ENCODE measurements around the gene ANTXR1. TPM values are rescaled to one million over a fixed set of nuclear protein-coding genes. Genes with fewer than 3 reads are reported as not detected.

Gene ANTXR1
- total RNA-seq, 1 experiment from 2014 or later: 48.3 TPM

DNA sequence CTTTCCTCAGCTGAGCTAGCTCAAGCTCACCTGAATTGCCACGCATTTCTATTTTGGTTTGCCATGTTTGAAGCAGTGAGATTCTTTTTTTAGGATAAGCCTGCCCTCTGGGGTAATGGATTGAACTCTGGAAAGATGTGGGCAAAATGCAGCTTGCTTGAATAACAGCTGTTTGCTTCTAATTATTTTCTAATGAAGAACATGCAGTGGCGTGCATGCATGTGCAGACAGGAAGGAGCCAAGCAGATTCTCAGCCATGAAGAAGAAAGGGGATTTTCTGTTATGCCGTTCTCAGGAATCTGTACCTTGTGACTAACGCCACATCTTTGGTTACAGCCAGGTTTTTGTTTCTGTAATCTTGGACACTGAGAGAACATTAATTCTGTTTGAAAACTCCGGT, 171.2 kb downstream of the ANTXR1 start:
- Histone ChIP-seq H3K27ac (no peak overlapping the region), H3K9me3 (ENCODE audit: insufficient read depth, low read depth) (no peaks in the 10 kb centered on the region), H3K4me2 (no peak overlapping the region), H3K9me2 (ENCODE audit: insufficient read depth) (no peaks in the 10 kb centered on the region), H3K4me3 (no peak overlapping the region), H3K36me3 (ENCODE audit: low read depth) (no peaks in the 10 kb centered on the region), H3K79me2 (ENCODE audit: low read depth) (no peaks in the 10 kb centered on the region), H2AFZ (no peak overlapping the region), H4K20me1 (ENCODE audit: insufficient read depth) (no peaks in the 10 kb centered on the region), H3K4me1 (replicated peaks; ENCODE audit: insufficient read depth) (no peaks in the 10 kb centered on the region), H3K27me3 (ENCODE audit: insufficient read depth, low read depth) (no peaks in the 10 kb centered on the region), H3F3A (ENCODE audit: insufficient read depth, low read depth) (no peaks in the 10 kb centered on the region)
- ChIA-PET POLR2A (ENCODE audit: unreplicated experiment) (no interaction called here), CTCF (no interaction called here)
- BruUV-seq (replicated peaks): no TSS peak
- intact Hi-C loops (cut with micrococcal nuclease; ENCODE audit: unreplicated experiment): no loop called here
- DNase-seq: no peak
- no peak for TF ChIP-seq EZH2 (IDR thresholded peaks at IDR 0.05; ENCODE audit: low read depth)
- TF ChIP-seq, protein P1, sequence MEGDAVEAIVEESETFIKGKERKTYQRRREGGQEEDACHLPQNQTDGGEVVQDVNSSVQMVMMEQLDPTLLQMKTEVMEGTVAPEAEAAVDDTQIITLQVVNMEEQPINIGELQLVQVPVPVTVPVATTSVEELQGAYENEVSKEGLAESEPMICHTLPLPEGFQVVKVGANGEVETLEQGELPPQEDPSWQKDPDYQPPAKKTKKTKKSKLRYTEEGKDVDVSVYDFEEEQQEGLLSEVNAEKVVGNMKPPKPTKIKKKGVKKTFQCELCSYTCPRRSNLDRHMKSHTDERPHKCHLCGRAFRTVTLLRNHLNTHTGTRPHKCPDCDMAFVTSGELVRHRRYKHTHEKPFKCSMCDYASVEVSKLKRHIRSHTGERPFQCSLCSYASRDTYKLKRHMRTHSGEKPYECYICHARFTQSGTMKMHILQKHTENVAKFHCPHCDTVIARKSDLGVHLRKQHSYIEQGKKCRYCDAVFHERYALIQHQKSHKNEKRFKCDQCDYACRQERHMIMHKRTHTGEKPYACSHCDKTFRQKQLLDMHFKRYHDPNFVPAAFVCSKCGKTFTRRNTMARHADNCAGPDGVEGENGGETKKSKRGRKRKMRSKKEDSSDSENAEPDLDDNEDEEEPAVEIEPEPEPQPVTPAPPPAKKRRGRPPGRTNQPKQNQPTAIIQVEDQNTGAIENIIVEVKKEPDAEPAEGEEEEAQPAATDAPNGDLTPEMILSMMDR (conservative IDR thresholded peaks at IDR 0.05): no peak

DNA sequence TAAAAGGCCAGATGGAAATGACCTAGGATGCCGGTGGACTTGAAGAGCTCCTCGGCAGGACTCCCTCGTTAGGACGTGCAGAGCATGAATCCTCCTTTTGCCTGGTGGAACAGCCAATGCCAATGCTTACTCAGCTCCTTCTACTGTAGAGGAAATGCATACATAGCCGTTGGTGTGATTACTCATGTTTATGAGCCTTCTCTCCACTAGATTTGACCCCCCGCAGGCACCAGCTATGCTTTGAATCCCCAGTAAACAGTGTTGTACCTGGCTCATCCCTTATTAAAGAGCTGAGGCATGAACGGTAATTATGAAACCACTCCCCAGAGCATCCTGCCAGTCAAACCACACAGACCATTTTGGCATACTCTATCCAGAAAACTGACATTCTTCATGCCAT, 172.8 kb downstream of the ANTXR1 start:
- intact Hi-C loops (cut with micrococcal nuclease; ENCODE audit: unreplicated experiment): no loop called here
- Histone ChIP-seq H3K4me3 (no peak overlapping the region), H2AFZ (no peak overlapping the region), H3F3A (ENCODE audit: insufficient read depth, low read depth) (no peaks in the 10 kb centered on the region), H3K4me2 (no peak overlapping the region), H3K27ac (no peak overlapping the region), H3K9me2 (ENCODE audit: insufficient read depth) (no peaks in the 10 kb centered on the region), H3K9me3 (ENCODE audit: insufficient read depth, low read depth) (no peaks in the 10 kb centered on the region), H3K79me2 (ENCODE audit: low read depth) (no peaks in the 10 kb centered on the region), H3K27me3 (ENCODE audit: insufficient read depth, low read depth) (no peaks in the 10 kb centered on the region), H4K20me1 (ENCODE audit: insufficient read depth) (no peaks in the 10 kb centered on the region), H3K4me1 (replicated peaks; ENCODE audit: insufficient read depth) (no peaks in the 10 kb centered on the region), H3K36me3 (ENCODE audit: low read depth) (no peaks in the 10 kb centered on the region)
- CTCF ChIA-PET: no interaction called here
- no TSS peak for BruUV-seq (replicated peaks)
- POLR2A ChIA-PET (ENCODE audit: unreplicated experiment): no interaction called here
- TF ChIP-seq, protein P1 (conservative IDR thresholded peaks at IDR 0.05): no peak
- no peak for TF ChIP-seq EZH2 (IDR thresholded peaks at IDR 0.05; ENCODE audit: low read depth)
- DNase-seq: no peak

DNA sequence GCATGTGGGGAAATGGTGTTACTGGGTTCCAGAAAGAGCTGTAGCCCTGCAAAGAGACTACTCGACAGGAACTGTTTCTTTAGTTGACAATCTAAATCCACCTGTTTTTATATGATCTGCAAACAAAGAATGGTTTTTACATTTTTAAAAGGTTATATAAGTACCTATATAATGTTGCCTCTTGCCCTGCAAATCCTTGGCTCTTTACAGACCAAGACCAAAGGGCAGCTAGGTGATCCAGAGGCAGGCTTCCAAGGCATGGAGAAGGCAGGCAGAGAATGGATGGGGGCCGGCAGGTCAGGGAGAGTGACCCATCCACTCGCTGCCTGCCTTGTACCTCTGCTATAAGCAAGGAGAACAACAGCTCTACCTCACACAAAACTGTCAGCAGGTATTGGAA, 173.6 kb downstream of the ANTXR1 start:
- DNase-seq: no peak
- Histone ChIP-seq H3K79me2 (ENCODE audit: low read depth) (no peaks in the 10 kb centered on the region), H3K9me3 (ENCODE audit: insufficient read depth, low read depth) (no peaks in the 10 kb centered on the region), H3K4me2 (no peak overlapping the region), H3K27ac (no peak overlapping the region), H3F3A (ENCODE audit: insufficient read depth, low read depth) (no peaks in the 10 kb centered on the region), H4K20me1 (ENCODE audit: insufficient read depth) (no peaks in the 10 kb centered on the region), H3K36me3 (ENCODE audit: low read depth) (no peaks in the 10 kb centered on the region), H3K9me2 (ENCODE audit: insufficient read depth) (no peaks in the 10 kb centered on the region), H3K4me1 (replicated peaks; ENCODE audit: insufficient read depth) (no peaks in the 10 kb centered on the region), H3K27me3 (ENCODE audit: insufficient read depth, low read depth) (no peaks in the 10 kb centered on the region), H2AFZ (no peak overlapping the region), H3K4me3 (no peak overlapping the region)
- ChIA-PET CTCF (no interaction called here), POLR2A (ENCODE audit: unreplicated experiment) (interaction anchor here (0.5 kb wide), 1 partner anchor 104 kb away, joined by 8 read pairs; no protein-coding TSS in a partner anchor)
- intact Hi-C loops (cut with micrococcal nuclease; ENCODE audit: unreplicated experiment): no loop called here
- TF ChIP-seq, protein P1 (conservative IDR thresholded peaks at IDR 0.05): no peak
- TF ChIP-seq EZH2 (IDR thresholded peaks at IDR 0.05; ENCODE audit: low read depth): no peak
- no TSS peak for BruUV-seq (replicated peaks)
